ENCODE results near the gene KATNB1.

The KATNB1 gene

DNA sequence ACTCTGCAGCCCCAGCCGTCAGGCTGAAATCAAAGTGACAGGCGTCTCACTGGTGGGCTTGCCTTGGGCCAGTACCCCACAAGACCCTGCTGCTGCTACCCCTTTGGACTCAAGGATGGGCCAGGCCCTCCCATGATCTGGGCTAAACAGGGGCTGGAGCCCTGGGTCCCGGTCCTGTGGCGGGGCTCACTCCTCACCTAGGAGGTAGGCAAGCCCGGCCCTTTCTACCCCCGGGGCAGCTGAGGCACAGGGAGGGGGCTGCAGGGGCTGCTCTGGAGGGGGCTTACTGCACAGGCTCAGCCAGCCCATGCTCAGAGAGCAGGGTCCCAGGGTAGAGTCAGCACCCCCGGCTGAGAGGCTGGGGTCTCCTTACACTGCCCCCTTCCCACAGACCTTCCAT lies 23.6 kb downstream of the KATNB1 start:
- no peak for DNase-seq

DNA sequence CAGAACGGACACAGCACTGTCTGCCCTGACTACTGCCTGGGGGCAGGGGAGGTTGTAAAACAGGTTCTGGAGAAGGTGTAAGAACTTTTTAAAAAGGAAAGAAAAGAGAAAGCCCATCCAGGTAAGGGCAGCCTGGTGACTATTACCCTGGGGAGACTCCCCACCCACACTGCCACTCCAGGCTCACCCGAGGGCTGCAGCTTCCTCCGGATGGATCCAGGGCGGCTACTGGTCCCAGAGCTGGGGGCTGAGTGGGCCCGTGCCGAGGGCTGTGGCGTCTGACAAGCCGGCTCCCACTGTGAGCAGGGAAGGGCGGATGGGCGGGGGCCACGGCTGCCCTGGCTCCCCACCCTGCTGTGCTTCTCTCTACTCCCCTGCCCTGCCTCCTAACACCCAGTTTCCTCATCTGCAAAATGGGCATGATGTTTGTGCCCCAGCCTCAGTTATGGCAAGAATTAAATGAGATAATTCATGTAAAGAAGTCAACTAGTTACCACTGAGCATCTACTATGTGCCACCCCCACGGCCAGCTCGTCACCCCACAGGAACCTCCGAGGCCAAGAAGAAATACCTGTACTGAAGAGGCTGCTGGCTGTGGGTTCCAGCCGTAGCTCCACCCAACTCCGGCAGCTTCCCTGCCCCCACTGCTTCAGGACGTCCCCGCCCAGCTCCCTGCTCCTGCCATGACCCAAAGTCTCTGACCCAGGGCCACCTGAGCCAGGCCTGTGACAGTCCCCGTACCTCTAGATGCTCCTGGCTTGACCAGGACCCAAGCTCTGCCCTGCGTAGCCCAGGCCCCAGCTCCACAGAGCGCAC lies 24.2 kb downstream of the KATNB1 start:
- DNase-seq, result no peak

DNA sequence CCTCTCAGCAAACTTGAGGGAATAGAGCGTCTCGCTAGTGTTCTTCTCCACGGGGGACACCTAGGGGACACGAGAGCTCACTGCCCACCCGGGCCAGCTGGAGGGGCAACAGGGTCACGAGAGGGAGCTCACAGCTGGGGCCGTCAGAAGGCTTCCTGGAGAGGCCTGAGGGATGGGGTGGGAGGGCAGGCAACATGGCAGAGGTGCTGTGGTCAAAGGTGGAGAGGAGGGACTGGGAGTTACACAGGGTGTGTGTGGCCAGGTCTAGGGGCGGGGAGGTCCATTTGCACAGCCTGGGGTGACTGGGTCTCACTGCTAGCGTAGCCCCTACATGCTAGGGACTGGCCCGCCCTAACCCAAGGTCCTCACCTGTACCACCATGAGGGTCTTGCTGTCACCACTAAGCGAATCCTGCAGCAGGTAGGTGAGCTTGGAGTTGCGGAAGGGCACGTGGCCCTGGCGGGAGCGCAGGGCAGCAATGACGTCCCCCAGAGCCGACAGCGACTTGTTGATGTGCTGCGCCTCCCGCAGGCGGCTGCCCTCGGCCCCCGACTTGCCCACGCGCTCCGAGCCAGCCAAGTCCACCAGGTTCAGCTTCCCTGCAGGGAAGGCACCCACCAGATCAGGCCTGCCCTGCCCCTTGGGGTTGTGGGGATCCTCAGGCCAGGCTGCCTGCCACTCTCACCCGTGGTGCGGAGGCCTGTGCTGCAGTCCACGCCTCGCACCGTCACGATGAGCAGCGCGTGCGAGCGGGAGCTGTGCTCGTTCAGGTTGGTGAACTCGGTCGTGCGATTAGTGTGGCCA lies 25.0 kb downstream of the KATNB1 start:
- no peak for DNase-seq

DNA sequence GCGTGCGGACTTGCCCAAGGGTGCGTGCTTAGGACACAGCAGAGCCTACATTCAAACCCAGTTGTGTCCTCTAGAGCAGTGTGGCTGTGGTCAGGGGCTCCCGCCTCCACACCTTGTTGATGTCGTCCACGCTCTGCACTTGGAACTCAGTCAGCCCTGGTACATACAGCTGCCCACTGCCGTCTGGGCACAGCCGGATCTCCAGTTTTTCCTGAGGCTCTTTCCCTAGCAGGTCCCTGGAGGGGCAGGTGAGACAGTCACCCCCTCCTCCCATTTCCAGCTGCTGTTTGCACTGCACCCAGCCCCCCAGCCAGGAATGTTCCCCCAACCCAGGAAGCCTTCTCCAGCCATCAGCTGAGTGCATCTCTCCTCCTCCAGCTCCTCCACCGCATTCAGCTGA lies 25.7 kb downstream of the KATNB1 start:
- DNase-seq, result no peak

DNA sequence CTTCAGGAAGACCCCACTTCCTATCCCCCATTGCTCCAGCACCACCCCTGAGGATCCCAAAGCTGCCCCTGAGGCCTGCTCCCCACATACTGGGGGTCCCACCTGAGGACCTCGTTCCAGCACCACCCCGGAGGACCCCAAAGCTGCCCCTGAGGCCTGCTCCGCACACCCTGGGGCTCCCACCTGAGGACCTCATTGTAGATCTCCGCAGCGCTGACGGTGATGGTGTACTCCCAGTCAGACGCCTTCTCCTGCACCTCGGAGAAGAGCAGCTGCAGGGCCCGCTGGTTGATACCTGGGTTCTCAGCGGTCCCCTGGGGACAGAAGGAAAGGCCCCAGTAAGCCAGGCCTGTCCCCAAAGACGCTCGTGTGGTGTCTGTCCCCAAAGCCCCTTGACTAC lies 26.4 kb downstream of the KATNB1 start:
- DNase-seq, result no peak

DNA sequence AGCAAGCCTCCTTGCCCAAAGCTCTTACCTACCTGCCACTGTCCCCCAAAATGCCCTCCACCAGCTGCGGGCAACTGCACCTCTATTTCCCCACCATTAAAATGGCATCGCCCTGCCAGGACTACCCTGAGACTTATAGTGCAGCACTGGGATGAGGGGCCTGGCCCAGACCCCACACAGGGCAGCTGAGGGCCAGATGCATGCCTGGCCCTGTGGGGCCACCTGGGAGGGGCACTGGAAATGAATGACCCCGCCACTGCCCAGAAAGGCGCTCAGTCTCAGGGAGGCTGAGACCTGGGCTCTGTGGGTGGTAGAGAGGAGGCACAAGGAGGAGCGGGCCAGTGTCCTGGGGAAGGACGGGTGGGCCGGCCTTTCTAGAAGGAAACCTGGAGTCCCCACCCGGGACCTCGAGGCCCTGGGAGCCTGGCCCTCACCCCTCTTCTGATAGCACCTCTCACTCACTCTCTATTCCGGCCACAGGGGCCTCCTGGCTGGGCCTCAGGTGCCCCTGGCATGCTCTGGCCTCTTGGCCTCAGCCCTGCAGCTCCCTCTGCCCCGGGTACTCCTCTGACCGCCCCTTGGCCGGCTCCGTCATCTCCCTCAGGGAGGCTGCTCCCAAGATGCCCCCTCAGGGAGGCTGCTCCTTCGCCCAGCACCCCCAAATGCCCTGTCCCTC lies 26.9 kb downstream of the KATNB1 start:
- no peak for DNase-seq

DNA sequence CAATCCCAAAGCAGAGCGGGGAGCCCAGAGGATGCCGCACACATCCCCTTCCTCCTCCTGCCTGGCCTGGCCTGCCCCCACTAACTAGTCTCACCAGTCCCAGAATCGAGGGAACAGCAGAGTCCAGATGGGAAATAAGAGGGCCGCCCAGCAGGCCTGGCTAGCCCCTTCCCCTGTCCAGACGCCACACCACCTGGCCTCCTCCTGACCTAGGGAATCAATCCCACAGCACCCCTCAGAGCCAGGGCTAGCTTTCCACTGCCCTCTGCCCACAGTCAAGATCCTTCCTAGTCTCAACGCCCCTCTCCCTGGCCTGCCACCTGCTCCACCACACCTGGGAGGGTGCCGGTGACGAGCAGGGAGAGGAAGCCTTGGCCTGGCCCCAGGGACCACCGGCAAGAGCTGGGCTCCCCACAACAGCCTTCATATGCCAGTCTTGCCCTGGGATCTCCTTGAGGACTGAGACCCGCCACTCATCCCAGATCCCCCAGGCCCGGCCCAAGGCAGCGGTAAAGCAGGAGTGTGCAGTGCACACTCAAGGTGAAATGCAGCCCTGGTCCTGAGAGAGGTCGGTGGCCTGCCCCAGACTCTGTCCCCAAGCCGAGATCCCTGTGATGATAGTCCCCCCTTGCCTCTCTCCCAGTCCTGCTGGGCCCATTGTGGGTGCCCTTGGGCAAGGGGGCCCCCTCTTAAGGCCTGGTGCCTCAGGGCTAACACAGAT lies 27.9 kb downstream of the KATNB1 start:
- DNase-seq, result no peak

DNA sequence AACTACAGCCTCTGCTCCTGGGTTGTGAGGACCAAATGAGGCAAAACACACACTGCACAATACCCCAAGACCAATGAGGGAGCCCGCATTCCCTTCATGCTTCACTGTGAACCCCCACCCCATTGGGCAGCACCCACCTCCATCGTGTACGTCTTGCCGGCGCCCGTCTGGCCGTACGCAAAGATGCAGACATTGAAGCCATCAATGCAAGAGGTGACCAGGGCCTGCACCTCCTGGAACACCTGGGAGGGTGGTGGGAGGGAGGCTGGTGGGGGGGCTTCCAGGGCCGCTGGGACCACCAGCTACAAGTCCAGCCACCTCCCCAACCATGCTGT lies 28.4 kb downstream of the KATNB1 start:
- no peak for DNase-seq

DNA sequence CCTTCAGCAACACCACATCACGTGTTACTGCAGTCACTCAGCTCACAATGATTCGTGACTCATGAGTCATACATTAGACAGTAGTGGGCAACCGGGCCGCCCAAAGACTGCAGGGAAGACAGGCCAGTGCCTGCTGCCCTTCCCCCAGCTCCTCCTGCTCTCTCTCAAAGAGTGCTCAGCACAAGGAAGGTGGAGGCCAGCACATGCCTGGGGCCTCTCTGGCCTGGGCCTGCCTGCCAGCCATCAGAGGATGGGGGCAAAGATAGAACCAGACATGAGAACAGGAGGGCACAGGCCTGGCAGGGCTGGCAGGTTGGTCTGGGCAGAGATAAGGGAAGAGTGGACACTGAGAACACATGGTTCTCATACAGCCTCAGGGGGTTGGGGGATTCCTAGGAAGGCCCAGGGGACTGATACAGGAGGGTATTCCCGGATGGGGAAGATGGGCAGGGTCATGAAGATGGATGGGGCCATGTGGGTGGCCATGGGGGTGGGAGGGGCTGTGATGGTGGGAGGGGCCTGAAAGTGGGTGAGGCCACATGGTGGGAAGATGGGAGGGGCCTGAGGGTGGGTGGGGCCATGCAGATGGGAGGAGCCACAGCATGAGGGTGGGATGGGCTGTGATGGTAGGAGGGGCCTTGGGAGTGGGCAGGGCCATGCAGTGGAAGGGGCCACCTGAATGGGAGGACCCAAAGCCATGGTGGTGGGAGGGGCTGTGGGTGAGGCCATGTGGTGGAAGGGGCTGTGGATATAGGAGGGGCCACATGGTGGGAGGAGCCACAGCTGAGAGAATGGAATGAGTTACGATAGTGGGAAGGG lies 29.0 kb downstream of the KATNB1 start:
- DNase-seq, result peak; percentile 68

DNA sequence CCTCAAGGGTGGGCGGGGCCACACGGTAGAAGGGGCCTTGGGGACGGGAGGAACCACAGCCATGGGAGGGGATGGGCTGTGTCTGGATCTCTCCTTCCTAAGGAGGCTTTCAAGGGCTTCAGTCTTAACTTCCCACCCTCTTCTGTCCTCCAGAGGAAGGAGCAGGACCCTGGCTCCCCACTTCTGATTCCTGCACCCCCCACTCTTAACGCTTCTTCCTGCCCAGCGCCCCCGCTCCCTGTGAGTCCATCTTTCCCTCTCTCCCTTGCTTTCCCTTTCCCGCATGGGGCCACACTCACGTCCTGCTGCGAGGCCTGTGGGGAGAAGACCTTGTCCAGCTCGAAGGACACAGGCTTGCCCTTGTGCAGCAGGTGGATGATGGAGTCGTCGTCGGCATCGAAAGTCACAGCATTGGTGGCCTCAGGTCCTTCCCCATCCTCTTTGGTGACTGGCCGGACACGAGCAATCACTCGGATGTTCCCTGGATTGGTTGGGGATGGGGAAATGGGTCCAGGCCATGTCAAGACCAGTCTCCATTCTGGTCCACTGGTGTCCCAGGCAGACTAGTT lies 29.7 kb downstream of the KATNB1 start:
- no peak for DNase-seq

DNA sequence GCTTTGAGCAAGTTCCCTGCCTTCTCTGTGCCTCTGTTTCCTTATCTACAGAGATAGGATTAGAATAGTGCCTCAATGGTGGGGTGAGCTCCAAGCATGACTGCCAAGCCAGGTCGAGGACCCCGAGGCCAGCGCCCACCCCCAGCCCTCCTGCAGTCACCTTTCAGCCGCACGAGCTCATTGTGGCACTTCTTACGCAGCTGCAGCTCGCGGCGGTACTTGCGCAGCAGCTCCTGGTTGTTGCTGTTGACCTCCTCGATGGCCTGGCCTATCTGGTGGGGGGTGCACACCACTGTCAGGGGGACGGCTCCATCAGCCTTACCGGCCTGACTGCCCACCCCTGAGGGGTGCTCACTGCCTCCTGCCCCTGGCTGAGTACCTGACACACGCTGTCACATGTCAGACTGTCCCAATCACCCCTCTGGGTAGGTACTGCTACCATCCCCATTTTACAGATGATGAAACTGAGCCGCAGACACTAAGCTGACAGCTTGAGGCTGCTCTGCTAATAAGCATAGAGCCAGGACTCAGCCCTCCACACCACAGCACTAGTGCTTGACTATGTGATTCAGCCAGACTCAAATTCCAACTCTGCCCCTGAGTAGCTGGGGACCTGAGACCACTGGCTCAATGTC lies 31.3 kb downstream of the KATNB1 start:
- no peak for DNase-seq

DNA sequence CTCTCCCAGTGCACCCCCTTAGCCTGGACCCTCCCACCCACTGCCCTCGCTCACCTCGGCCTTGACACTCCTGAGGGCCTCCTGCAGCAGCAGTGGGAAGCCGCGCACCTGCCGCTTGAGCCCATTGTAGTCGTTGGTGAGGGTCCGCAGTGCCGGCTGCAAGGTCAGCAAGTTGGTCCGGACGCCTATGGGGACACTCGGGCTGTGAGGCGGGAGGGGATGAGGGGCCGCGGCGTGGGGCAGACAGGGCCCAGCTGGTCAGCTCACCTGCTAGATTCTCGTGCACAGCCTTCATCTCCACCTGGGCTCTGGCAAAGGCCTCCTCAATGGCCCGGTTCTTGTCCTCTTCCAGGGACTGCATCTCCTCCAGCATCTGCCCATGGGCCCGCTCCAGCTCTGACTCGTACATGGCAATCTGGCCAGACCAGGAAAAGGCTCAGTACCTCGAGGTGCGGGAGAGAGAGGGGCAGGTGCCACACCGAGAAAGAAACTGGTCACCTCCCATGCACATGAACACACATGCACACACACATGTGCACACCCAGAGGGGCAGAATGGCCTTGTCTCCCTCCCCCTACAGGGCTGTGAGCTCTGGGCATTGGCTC lies 34.1 kb downstream of the KATNB1 start:
- DNase-seq, result no peak

DNA sequence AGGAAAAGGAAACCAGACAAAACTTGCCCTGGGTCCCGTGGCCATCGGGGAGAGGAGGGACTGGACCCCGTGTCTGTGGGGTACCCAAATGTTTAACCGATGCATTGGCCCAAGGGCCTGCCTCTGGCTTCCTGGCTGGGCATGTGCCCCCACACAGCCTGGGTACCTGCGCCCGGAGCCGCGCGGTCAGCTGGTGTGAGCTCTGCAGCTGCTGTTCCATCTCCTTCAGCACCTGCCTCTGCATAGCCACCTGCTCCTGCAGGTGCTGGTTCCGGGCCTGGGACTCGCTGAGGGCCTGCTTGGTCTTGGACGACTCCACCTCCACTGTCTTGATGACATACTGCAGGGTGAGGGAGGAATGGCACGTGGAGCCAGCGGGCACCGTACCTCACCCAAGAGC lies 34.8 kb downstream of the KATNB1 start:
- no peak for DNase-seq

DNA sequence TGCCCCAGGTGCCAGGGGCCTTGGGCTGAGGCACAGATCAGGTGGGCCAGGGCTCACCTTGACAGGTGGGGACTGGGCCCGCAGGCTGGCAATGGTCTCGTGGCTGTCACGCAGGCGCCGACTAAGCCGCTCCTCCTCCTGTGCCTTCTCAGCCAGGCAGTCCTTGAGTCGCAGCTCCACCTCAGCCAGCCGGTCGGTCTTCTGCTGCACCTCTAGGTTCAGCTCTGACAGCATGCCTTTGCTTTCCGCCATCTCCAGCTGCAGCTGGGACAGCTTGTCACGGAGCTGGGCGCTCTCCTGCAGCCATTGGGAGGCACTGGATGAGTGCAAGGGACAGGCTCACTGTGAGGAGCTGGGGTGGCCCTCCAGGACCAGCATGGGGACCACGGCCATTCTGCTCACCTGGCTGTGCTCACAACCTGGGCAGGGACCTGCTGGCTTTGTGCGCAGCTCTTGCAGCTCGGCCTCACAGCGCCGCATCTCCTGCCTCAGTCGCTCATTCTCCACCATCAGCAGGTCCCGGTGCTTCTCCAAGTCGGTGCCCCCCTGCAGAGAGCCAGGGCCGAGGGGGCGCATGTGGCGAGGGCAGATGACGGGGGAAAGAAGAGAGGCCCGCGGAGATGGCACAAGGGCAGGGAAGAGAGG lies 35.7 kb downstream of the KATNB1 start:
- DNase-seq, result no peak

DNA sequence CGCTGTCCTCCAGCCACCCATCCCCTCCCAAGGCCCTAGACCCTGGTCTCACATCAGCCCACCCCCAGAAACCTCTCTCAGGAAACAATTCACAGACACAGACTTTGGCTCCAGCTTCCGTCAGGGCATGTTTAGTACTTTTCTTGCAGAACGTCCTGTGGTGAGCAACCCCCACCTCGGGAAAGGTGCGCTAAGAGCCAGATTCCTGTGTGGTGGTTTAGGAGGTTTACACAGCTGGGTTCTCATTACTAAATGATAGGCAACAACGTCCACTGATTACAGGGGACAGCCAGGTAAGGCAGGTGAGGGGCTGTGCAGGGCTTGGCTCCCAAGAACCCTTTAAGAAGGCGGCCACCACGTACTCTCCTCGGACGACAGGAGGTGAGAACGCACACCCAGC lies 37.4 kb downstream of the KATNB1 start:
- no peak for DNase-seq

DNA sequence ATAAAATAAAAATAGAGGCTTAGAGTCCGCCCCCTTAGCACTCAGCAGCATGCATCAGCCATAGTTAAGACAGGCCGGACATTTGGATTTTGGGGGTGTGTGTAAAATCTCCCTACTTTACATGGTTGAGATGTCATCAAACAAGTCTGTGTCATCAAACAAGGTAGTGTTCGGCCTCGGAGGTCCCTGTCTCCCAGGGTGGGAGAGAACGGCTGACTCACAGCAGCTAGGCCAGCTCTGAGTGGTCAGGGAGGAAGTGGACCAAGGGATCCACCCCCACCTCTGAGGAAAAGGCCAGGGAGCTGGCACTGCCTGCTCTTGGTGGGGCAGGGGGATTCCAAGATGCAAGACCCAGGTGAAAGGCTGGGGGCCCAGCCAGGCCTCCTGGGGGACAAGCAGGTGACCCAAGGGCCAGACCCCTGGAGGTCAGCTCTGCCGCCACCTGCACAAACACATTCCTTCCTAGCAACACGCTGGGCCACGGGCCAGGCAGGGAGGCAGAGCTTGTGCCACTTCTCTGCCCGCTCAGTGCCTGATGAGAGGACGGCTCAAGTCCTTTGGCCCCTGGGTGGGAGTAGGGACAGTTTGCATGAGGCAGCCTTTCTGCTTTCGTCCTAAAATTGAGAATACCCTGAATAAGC lies 38.2 kb downstream of the KATNB1 start:
- DNase-seq, result peak; percentile 26

DNA sequence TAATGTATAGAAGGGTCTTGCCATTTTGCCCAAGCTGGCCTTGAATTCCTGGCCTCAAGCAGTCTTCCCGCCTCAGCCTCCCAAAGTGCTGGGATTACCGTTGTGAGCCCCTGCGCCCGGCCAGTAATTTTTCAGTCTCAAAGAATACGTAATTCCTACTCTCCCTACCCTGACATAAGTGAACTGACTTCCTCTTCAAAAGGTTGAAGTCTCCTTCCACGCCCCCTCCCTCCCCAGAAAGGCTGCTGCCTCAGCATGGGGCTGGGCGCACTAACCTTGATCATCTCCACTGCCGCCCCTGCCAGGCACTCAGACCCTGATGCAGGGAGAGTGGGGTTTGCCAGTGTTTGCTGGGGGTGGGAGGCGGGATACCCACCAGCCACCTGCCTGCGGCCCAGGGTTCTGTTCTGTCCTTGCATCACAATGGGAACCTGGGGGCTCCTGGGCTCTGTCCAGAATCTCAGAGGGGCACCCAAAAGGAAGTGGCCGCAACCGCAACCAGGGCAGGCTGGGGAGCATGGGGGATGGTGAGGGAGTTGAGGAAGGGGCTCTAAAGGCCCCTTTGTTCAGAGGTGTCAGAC lies 39.2 kb downstream of the KATNB1 start:
- DNase-seq, result no peak

DNA sequence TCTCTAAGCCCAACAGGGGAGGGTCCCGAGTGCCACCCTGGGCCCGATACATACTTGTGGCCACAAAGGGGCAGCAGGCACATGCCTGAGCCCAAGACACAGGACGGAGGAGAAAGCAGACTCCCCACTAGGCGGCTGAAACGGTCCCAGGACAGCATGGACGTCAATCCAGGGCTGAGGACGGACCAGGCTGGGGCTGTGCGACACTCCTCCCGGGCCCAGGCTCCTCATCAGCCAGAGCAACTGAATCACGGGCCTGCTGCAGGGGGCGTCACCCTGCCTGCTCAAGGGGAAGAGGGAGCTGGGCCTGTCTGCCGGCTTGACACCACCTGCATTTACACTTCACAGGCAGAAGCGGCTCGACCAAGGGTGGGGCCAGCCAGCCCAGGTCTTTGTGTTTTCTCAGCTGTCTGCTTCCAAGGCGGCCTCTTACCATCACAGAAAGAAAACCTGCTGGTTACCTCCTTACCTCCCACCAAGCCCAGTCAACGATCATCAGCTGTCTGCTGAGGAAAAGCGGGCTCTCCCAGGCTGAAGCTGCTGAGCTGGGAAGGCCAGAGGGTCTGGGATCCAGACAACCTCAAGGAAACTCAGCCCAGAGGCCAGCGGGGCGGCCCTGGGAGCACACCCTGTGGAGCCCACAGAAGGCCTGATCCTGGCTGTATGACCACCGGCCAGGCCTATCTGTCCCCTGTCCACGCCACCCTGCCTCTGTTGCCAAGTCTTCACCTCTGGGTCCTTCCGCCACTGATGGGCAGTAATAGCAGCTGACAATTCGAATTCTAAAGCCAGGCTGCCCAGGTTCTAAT lies 40.3 kb downstream of the KATNB1 start:
- DNase-seq, result no peak

DNA sequence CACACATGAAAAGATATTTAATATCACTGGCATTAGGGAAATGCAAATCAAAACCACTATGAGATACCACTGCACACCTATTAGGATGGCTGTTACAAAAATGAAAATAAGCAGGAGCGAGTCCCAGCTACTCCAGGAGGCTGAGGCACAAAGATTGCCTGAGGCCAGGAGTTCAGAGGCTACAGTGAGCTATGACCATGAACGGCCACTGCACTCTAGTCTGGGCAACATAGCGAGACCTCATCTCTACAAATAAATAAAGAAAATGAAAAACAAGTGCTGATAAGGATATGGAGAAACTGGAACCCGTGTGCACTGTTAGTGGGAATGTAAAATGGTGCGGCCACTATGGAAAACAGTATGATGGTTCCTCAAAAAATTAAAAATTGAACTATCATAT lies 43.1 kb downstream of the KATNB1 start:
- DNase-seq, result no peak

Data from kidney glomerular epithelial cell (primary cell).